Fibroblast of lung (primary cell): Measurements from ENCODE around the gene ANKS1B.

Experiments used
- EZH2 ChIP-seq: IDR thresholded peaks from 2 replicates; pipeline ENCODE4 v1.5.1; 2012; ENCODE audit warnings: low read length, control low read depth, mild to moderate bottlenecking; ENCODE audit errors: missing control alignments
- TF ChIP-seq, protein P1 (sequence below), 2 donors: IDR thresholded peaks in 1 of 2; conservative IDR thresholded peaks in 1 of 2; 1 replicate in 1 of 2; 2 replicates in 1 of 2; pipeline ENCODE4 v1.5.1; 2011 to 2012; ENCODE audit warnings: low read length in 2 of 2, control low read depth in 1 of 2, inconsistent platforms in 1 of 2, low read depth in 1 of 2, mild to moderate bottlenecking in 1 of 2

- TF ChIP-seq, protein P1, sequence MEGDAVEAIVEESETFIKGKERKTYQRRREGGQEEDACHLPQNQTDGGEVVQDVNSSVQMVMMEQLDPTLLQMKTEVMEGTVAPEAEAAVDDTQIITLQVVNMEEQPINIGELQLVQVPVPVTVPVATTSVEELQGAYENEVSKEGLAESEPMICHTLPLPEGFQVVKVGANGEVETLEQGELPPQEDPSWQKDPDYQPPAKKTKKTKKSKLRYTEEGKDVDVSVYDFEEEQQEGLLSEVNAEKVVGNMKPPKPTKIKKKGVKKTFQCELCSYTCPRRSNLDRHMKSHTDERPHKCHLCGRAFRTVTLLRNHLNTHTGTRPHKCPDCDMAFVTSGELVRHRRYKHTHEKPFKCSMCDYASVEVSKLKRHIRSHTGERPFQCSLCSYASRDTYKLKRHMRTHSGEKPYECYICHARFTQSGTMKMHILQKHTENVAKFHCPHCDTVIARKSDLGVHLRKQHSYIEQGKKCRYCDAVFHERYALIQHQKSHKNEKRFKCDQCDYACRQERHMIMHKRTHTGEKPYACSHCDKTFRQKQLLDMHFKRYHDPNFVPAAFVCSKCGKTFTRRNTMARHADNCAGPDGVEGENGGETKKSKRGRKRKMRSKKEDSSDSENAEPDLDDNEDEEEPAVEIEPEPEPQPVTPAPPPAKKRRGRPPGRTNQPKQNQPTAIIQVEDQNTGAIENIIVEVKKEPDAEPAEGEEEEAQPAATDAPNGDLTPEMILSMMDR (conservative IDR thresholded peaks at IDR 0.05 in 1 of 2, IDR thresholded peaks at IDR 0.05 in 1 of 2; ENCODE audit: low read depth in 1 of 2, low read length in 2 of 2) = no peak
- TF ChIP-seq EZH2 = no peak
Measured at GRCh38 chr12:98735821-98736220, 1248.9 kb downstream of the ANKS1B start.
